22Rv1 (cell line): ENCODE results near the gene RXFP1.

Source experiments
- ZFX ChIP-seq: fragments of 450-650 bp; IDR thresholded peaks from 2 replicates; pipeline ENCODE4 v1.6.1; 2017; ENCODE audit warnings: antibody characterized with exemption, borderline replicate concordance
- TF ChIP-seq, protein P1 (sequence below): fragments of 450-650 bp; IDR thresholded peaks from 2 replicates; pipeline ENCODE4 v1.5.1; 2017; ENCODE audit warnings: mild to moderate bottlenecking

DNA sequence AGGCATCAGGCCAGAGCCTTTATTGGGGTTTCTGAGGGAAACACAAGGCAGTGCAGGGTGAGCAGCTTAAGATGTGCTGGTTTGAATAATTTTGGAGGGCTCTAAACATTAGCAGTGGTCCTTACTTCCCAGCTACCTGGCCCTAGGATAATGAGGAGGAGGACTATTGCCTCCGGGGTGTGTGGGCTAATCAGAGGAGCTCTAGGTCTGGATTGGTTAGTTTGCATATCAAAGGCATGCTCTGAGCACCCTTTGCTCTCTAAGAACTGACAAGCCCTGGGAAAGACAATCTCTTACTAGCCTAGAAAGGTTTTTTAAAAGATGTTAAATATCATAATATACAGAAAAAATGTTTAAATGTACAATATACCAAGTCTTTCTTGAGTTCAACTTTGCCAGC lies 58.4 kb downstream of the RXFP1 start:
- TF ChIP-seq, protein P1, sequence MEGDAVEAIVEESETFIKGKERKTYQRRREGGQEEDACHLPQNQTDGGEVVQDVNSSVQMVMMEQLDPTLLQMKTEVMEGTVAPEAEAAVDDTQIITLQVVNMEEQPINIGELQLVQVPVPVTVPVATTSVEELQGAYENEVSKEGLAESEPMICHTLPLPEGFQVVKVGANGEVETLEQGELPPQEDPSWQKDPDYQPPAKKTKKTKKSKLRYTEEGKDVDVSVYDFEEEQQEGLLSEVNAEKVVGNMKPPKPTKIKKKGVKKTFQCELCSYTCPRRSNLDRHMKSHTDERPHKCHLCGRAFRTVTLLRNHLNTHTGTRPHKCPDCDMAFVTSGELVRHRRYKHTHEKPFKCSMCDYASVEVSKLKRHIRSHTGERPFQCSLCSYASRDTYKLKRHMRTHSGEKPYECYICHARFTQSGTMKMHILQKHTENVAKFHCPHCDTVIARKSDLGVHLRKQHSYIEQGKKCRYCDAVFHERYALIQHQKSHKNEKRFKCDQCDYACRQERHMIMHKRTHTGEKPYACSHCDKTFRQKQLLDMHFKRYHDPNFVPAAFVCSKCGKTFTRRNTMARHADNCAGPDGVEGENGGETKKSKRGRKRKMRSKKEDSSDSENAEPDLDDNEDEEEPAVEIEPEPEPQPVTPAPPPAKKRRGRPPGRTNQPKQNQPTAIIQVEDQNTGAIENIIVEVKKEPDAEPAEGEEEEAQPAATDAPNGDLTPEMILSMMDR, result no peak
- no peak for TF ChIP-seq ZFX
